Vagina (tissue), 2 donors: Measurements from ENCODE around the gene F2RL1.

Source experiments
- CTCF ChIP-seq, 3 experiments: fragments of 450-650 bp in 2 of 3; fragments of 200-600 bp in 1 of 3; sonication (generic) in 1 of 3; IDR thresholded peaks; one replicate each; pipeline ENCODE4 v1.5.1; 2017 to 2019; ENCODE audit warnings: antibody characterized with exemption in 3 of 3, mild to moderate bottlenecking in 2 of 3, moderate library complexity in 2 of 3
- POLR2A ChIP-seq, 2 donors: fragments of 450-650 bp; IDR thresholded peaks; one replicate each; pipeline ENCODE4 v1.6.1; 2017; ENCODE audit warnings: antibody characterized with exemption in 2 of 2, mild to moderate bottlenecking in 2 of 2, moderate library complexity in 2 of 2
- POLR2AphosphoS5 ChIP-seq, 2 donors: sonication (generic); formaldehyde crosslinking; IDR thresholded peaks; one replicate each; pipeline ENCODE4 v1.9.0; 2017; ENCODE audit warnings: antibody characterized with exemption in 2 of 2, mild to moderate bottlenecking in 2 of 2, low read depth in 1 of 2; ENCODE audit not compliant: insufficient read depth in 1 of 2

- no peak for TF ChIP-seq CTCF (IDR thresholded peaks at IDR 0.05)
- TF ChIP-seq POLR2AphosphoS5 (IDR thresholded peaks at IDR 0.05; ENCODE audit: insufficient read depth in 1 of 2, low read depth in 1 of 2), result no peak
- TF ChIP-seq POLR2A (IDR thresholded peaks at IDR 0.05), result no peak
Measured at GRCh38 chr5:76855961-76856360, 37.1 kb downstream of the F2RL1 start.
